Measurements from ENCODE around the gene COLGALT1.
A peak's percentile ranks its signal among the peaks of the same experiment; 100 is the strongest.

The COLGALT1 gene

GRCh38 chr19:17549085-17549740 is 6.2 kb upstream of the COLGALT1 start:
- TF ChIP-seq CEBPB (IDR thresholded peaks at IDR 0.05) (no peak), TAF1 (IDR thresholded peaks at IDR 0.05; ENCODE audit: low read depth) (no peak), NFIC (IDR thresholded peaks at IDR 0.05) (no peak), TCF12 (IDR thresholded peaks at IDR 0.05; ENCODE audit: low read depth) (no peak), CREB1 (IDR thresholded peaks at IDR 0.05; ENCODE audit: low read depth) (no peak), FOXM1 (IDR thresholded peaks at IDR 0.05; ENCODE audit: borderline replicate concordance, low read depth) (no peak), RAD21 (IDR thresholded peaks at IDR 0.05; ENCODE audit: low read depth) (no peak), USF1 (IDR thresholded peaks at IDR 0.05) (no peak), TEAD4 (IDR thresholded peaks at IDR 0.05) (no peak), REST (IDR thresholded peaks at IDR 0.05; ENCODE audit: low read depth) (no peak), EGR1 (IDR thresholded peaks at IDR 0.05) (no peak), YY1 (IDR thresholded peaks at IDR 0.05; ENCODE audit: low read depth) (peak; percentile 29; the same call in 1 of the 2 replicates), ZBTB7A (IDR thresholded peaks at IDR 0.05; ENCODE audit: low read depth) (no peak), EP300 (IDR thresholded peaks at IDR 0.05; ENCODE audit: borderline replicate concordance) (no peak), MAX (IDR thresholded peaks at IDR 0.05) (0 out of 2 replicates have a peak, but pooled peaks have one; percentile 6)

GRCh38 chr19:17550076-17550667 is 5.3 kb upstream of the COLGALT1 start:
- TF ChIP-seq FOXM1 (IDR thresholded peaks at IDR 0.05; ENCODE audit: borderline replicate concordance, low read depth) (no peak), YY1 (IDR thresholded peaks at IDR 0.05; ENCODE audit: low read depth) (no peak), EP300 (IDR thresholded peaks at IDR 0.05; ENCODE audit: borderline replicate concordance) (no peak), USF1 (IDR thresholded peaks at IDR 0.05) (no peak), CREB1 (IDR thresholded peaks at IDR 0.05; ENCODE audit: low read depth) (no peak), RAD21 (IDR thresholded peaks at IDR 0.05; ENCODE audit: low read depth) (no peak), CEBPB (IDR thresholded peaks at IDR 0.05) (no peak), TAF1 (IDR thresholded peaks at IDR 0.05; ENCODE audit: low read depth) (no peak)

GRCh38 chr19:17553256-17553655 is 2.2 kb upstream of the COLGALT1 start:
- no peak for TF ChIP-seq REST (IDR thresholded peaks at IDR 0.05; ENCODE audit: low read depth)
- no peak for TF ChIP-seq YY1 (IDR thresholded peaks at IDR 0.05; ENCODE audit: low read depth)
- TF ChIP-seq FOXM1 (IDR thresholded peaks at IDR 0.05; ENCODE audit: borderline replicate concordance, low read depth) = no peak
- TF ChIP-seq NFIC (IDR thresholded peaks at IDR 0.05) = peak; percentile 44
- no peak for TF ChIP-seq EP300 (IDR thresholded peaks at IDR 0.05; ENCODE audit: borderline replicate concordance)

- no peak; the same call in 1 of the 2 replicates for TF ChIP-seq TCF12 (IDR thresholded peaks at IDR 0.05; ENCODE audit: low read depth)
- TF ChIP-seq EP300 (IDR thresholded peaks at IDR 0.05; ENCODE audit: borderline replicate concordance) = no peak
- TF ChIP-seq RAD21 (IDR thresholded peaks at IDR 0.05; ENCODE audit: low read depth) = no peak
- no peak for TF ChIP-seq YY1 (IDR thresholded peaks at IDR 0.05; ENCODE audit: low read depth)
- TF ChIP-seq TAF1 (IDR thresholded peaks at IDR 0.05; ENCODE audit: low read depth) = no peak
- TF ChIP-seq NFIC (IDR thresholded peaks at IDR 0.05) = no peak
- TF ChIP-seq REST (IDR thresholded peaks at IDR 0.05; ENCODE audit: low read depth) = no peak
- TF ChIP-seq CREB1 (IDR thresholded peaks at IDR 0.05; ENCODE audit: low read depth) = no peak
These were observed 425 bp upstream of the COLGALT1 start for GRCh38 chr19:17554968-17555479.
